Lung (tissue), 12 donors: ENCODE data around the gene COG5. TPM values are rescaled to one million over a fixed set of nuclear protein-coding genes. Genes with fewer than 3 reads are reported as not detected.

Source experiments
- ATAC-seq: fragments of 200-7000 bp; cut with Tn5 transposase; one replicate; pipeline ENCODE4 v1.9.1; 2020; ENCODE audit warnings: moderate number of reproducible peaks; ENCODE audit not compliant: insufficient read depth, low FRiP score
- DNase-seq, 3 donors: peaks; one replicate each; pipeline ENCODE4 v3.0.0-alpha.2; 2013 to 2017
- H3K27ac ChIP-seq, 2 donors: one replicate each; pipeline ENCODE4 v1.5.1; 2013; ENCODE audit warnings: mild to moderate bottlenecking in 2 of 2, moderate library complexity in 2 of 2, control low read depth in 1 of 2, inconsistent platforms in 1 of 2, low read depth in 1 of 2, low read length in 1 of 2
- H3K27me3 ChIP-seq, 3 donors: one replicate each; pipeline ENCODE4 v1.5.1; 2013; ENCODE audit warnings: low read length in 2 of 3; ENCODE audit not compliant: control insufficient read depth in 3 of 3, insufficient read depth in 3 of 3
- H3K36me3 ChIP-seq, 4 donors: one replicate each; pipeline ENCODE4 v1.5.1; 2013; ENCODE audit warnings: low read length in 4 of 4, mild to moderate bottlenecking in 1 of 4, moderate library complexity in 1 of 4; ENCODE audit not compliant: control insufficient read depth in 4 of 4, insufficient read depth in 4 of 4
- H3K4me1 ChIP-seq, 5 donors: one replicate each; pipeline ENCODE4 v1.5.1; 2013; ENCODE audit warnings: low read length in 5 of 5, mild to moderate bottlenecking in 2 of 5, moderate library complexity in 1 of 5; ENCODE audit not compliant: control insufficient read depth in 5 of 5, insufficient read depth in 5 of 5
- H3K4me3 ChIP-seq: one replicate; pipeline ENCODE4 v1.5.1; 2013; ENCODE audit warnings: mild to moderate bottlenecking, control low read depth, moderate library complexity
- H3K9ac ChIP-seq, 2 donors: one replicate each; pipeline ENCODE4 v1.5.1; 2013; ENCODE audit warnings: low read length in 2 of 2, control low read depth in 1 of 2; ENCODE audit not compliant: insufficient read depth in 1 of 2
- H3K9me3 ChIP-seq, 4 donors: one replicate each; pipeline ENCODE4 v1.5.1; 2013; ENCODE audit warnings: low read length in 3 of 4, mild to moderate bottlenecking in 1 of 4, moderate library complexity in 1 of 4; ENCODE audit not compliant: control insufficient read depth in 4 of 4, insufficient read depth in 3 of 4
- WGBS, 2 donors: extraction: QIAGEN DNeasy Blood & Tissue Kit; methylation state at CpG; one replicate each; pipeline ENCODE4 v1.1.7; 2013; 5-methylcytosine and 5-hydroxymethylcytosine counted together
- polyA plus RNA-seq, 2 donors: library from polyadenylated mRNA; stranded (reverse); fragments of 200-250 nt; gene quantifications; one replicate each; pipeline ENCODE4 v1.2.1, GENCODE V29; 2013
- total RNA-seq, 2 donors: library from RNA; depleted of rRNA in 1 of 2; stranded (reverse); fragments of >200 nt in 1 of 2; gene quantifications; one replicate each; pipeline ENCODE4 v1.2.1, GENCODE V29; 2014 to 2021
- TF ChIP-seq, protein P1 (sequence below): IDR thresholded peaks from 2 replicates; pipeline ENCODE4 v1.5.1; 2012; ENCODE audit warnings: mild to moderate bottlenecking; ENCODE audit errors: control extremely low read depth, extremely low read depth
- donor health status: control.
- donor health status: control.
- donor health status: Bipolar disorder and iron deficiency.
- donor health status: healthy.
- donor health status: DM: yes; HTN: yes; CAD: no.

The COG5 gene
- total and polyA plus RNA-seq, 4 donors, result 5.6 to 101 (median 27.2) TPM

DNA sequence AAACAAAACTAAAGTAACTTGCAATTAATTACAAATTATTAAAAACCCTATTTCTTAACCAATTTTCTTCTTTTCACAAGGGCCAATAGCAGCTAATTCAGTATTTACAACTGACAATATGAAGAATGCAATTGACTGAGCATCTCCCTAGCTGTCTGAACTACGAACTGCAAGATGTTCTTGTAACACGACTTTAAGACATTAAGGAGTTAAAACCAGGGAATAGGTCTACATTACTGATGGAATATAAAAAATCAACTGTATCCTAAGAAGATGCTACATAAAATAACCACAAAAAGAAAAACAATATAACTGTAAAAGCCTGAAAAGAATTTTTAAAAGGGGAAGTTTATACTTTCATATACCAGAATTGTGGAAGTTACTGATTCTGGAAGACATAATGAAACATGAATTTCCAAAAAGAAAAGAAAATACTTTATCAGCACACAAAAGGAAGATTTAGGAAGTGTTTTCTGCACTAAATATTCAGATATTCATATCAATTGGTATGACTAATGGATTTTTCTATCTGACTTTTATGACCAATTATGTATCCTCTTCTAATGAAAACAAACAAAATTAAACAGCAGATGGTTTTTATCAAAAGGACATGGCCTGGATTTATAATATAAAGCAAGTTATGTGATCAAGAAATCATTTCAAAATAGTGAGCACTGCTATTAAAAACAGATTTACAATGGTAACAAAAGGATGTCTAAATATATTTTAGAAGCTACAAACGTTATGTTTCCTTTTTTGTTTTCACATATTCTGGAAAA lies 92.2 kb downstream of the COG5 start:
- Histone ChIP-seq H3K27ac (peak overlapping the region in 1 of 2 donors; percentile 66), H3K9ac (no peak overlapping the region), H3K4me1 (peaks cover 0 to 12% (median 0%) of the 10 kb centered on the region in 5 donors), H3K27me3 (no peaks in the 10 kb centered on the region), H3K36me3 (no peaks in the 10 kb centered on the region), H3K4me3 (no peak overlapping the region), H3K9me3 (no peaks in the 10 kb centered on the region)
- 72 to 82% methylated on average over 3 of the region's 3 CpGs for WGBS, 2 donors
- TF ChIP-seq, protein P1, sequence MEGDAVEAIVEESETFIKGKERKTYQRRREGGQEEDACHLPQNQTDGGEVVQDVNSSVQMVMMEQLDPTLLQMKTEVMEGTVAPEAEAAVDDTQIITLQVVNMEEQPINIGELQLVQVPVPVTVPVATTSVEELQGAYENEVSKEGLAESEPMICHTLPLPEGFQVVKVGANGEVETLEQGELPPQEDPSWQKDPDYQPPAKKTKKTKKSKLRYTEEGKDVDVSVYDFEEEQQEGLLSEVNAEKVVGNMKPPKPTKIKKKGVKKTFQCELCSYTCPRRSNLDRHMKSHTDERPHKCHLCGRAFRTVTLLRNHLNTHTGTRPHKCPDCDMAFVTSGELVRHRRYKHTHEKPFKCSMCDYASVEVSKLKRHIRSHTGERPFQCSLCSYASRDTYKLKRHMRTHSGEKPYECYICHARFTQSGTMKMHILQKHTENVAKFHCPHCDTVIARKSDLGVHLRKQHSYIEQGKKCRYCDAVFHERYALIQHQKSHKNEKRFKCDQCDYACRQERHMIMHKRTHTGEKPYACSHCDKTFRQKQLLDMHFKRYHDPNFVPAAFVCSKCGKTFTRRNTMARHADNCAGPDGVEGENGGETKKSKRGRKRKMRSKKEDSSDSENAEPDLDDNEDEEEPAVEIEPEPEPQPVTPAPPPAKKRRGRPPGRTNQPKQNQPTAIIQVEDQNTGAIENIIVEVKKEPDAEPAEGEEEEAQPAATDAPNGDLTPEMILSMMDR, result no peak
- ATAC-seq (no peak), DNase-seq (peak in 2 of 3 donors; percentile 6 to 29)

DNA sequence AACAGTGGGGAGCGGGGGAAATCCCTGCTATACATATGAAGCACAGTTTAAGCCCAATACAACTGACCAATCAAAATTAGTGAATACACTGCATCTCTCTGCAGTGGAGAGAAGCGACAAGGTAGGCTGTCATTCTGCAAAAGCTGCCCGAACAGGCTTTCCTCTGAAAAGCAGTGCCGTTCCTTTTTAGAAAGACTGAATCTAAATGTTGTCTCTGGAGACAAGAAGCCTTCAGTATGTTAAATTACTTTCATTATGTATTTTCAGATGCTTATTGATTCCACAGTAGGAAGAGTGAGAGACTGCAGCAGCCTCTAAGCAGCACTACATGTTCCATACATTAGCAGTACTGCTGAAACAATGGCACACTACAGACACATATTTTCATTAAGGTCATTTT lies 93.8 kb downstream of the COG5 start, which contains the start of gene GPR22:
TSS of gene GPR22 (plus strand) at position 129 of the 400 bp plus-strand sequence. CDS start 4,004 bp downstream, outside the sequence.
- ATAC-seq (no peak), DNase-seq (no peak)
- H3K27me3 ChIP-seq, result no peaks in the 10 kb centered on the region
- peaks cover 0 to 12% (median 0%) of the 10 kb centered on the region in 5 donors for H3K4me1 ChIP-seq
- no peaks in the 10 kb centered on the region for H3K9me3 ChIP-seq
- 93 to 95% methylated on average over 4 of the region's 4 CpGs for WGBS, 2 donors
- H3K36me3 ChIP-seq, result no peaks in the 10 kb centered on the region
- H3K27ac ChIP-seq, result peak within 1 kb of the TSS in 1 of 2 donors; percentile 56
- TF ChIP-seq, protein P1, result no peak
- H3K9ac ChIP-seq, result no peak within 1 kb of the TSS
- H3K4me3 ChIP-seq, result no peak within 1 kb of the TSS

DNA sequence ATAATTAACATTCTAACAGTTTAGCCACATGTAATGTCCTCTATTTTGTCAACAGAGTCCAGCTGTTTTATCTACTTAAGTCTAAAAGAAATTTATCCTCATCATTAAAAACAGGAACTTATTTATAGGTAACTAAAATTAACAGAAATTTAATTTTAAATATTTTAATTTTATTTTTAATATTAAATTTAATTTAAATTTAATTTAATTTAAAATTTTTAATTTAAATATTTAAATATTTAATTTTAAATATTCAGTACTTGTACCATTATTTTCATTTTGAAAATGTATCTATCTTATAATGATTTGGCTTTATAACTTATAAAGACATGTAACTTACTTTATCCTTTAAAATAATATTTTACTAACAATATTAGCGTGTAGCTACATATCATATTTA lies 94.9 kb downstream of the COG5 start:
- 99 to 100% methylated on average over 1 of the region's 1 CpG for WGBS, 2 donors
- peaks cover 0 to 12% (median 0%) of the 10 kb centered on the region in 5 donors for H3K4me1 ChIP-seq
- H3K9me3 ChIP-seq, result no peaks in the 10 kb centered on the region
- TF ChIP-seq, protein P1, result no peak
- no peak for ATAC-seq
- H3K36me3 ChIP-seq, result no peaks in the 10 kb centered on the region
- no peak overlapping the region for H3K4me3 ChIP-seq
- H3K27me3 ChIP-seq, result no peaks in the 10 kb centered on the region
- DNase-seq, result no peak
- no peak overlapping the region for H3K9ac ChIP-seq
- H3K27ac ChIP-seq, result no peak overlapping the region
